Peyer's patch (tissue), 4 donors: ENCODE measurements around the gene CDC27.

Source experiments
- POLR2A ChIP-seq, 2 donors: fragments of 450-650 bp; IDR thresholded peaks; one replicate each; pipeline ENCODE4 v1.5.1; 2017; ENCODE audit warnings: antibody characterized with exemption in 2 of 2, mild to moderate bottlenecking in 2 of 2, moderate library complexity in 2 of 2
- TF ChIP-seq, protein P1 (sequence below), 6 experiments: fragments of 450-650 bp in 4 of 6; fragments of 200-600 bp in 2 of 6; sonication (generic) in 1 of 6; IDR thresholded peaks; one replicate each; pipeline ENCODE4 v1.5.1; 2017 to 2019; ENCODE audit warnings: antibody characterized with exemption in 6 of 6, mild to moderate bottlenecking in 3 of 6, moderate library complexity in 1 of 6

DNA sequence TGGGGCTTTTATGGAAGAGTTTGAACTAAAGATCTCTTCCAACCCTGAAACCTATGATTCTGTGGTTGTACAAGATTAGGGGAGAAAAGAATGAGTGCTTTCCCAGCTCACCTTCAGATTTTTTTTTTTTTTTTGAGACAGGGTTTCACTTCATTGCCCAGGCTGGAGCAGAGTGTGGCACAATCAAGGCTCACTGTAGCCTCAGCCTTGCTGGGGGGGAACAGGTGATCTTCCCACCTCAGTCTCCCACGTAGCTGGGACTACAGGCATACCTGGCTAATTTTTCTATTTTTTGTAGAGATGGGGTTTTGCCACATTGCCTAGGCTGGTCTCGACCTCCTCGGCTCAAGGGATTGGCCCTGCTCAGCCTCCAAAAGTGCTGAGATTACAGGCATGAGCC, 42.8 kb upstream of the CDC27 start:
- TF ChIP-seq POLR2A (IDR thresholded peaks at IDR 0.05) = no peak
- TF ChIP-seq, protein P1, sequence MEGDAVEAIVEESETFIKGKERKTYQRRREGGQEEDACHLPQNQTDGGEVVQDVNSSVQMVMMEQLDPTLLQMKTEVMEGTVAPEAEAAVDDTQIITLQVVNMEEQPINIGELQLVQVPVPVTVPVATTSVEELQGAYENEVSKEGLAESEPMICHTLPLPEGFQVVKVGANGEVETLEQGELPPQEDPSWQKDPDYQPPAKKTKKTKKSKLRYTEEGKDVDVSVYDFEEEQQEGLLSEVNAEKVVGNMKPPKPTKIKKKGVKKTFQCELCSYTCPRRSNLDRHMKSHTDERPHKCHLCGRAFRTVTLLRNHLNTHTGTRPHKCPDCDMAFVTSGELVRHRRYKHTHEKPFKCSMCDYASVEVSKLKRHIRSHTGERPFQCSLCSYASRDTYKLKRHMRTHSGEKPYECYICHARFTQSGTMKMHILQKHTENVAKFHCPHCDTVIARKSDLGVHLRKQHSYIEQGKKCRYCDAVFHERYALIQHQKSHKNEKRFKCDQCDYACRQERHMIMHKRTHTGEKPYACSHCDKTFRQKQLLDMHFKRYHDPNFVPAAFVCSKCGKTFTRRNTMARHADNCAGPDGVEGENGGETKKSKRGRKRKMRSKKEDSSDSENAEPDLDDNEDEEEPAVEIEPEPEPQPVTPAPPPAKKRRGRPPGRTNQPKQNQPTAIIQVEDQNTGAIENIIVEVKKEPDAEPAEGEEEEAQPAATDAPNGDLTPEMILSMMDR (IDR thresholded peaks at IDR 0.05) = no peak
